GM10266 (cell line): Measurements from ENCODE around the gene PDZRN4.

Source experiments
- DNase-seq: peaks from one replicate; pipeline ENCODE4 v3.0.0; 2012; ENCODE audit errors: extremely low spot score
- CTCF ChIP-seq: IDR thresholded peaks from 2 replicates; pipeline ENCODE4 v1.5.1; 2012; ENCODE audit warnings: mild to moderate bottlenecking, low read depth; ENCODE audit not compliant: control insufficient read depth, insufficient read depth; ENCODE audit errors: missing control alignments

PDZRN4 gene

GRCh38 chr12:41228066-41228820, 40.1 kb downstream of the PDZRN4 start:
- no peak for DNase-seq

GRCh38 chr12:41230756-41231155, 42.6 kb downstream of the PDZRN4 start:
- no peak for TF ChIP-seq CTCF
- DNase-seq, result no peak

More at GRCh38 chr12:41228066-41228820, 40.1 kb downstream of the PDZRN4 start:
- TF ChIP-seq CTCF, result no peak

GRCh38 chr12:41234692-41235091, 46.6 kb downstream of the PDZRN4 start:
- no peak for TF ChIP-seq CTCF
- DNase-seq, result no peak

- DNase-seq, result no peak
- TF ChIP-seq CTCF, result no peak
These were observed 54.5 kb downstream of the PDZRN4 start for GRCh38 chr12:41242603-41243002.

GRCh38 chr12:41248391-41248790, 60.3 kb downstream of the PDZRN4 start:
- TF ChIP-seq CTCF, result no peak
- DNase-seq, result no peak

- TF ChIP-seq CTCF, result no peak
These were observed 62.6 kb downstream of the PDZRN4 start for GRCh38 chr12:41250748-41251147.

More at GRCh38 chr12:41250748-41251147, 62.6 kb downstream of the PDZRN4 start:
- DNase-seq, result no peak
